Hepatocyte (in vitro differentiated cells): ENCODE results near the gene ZFP69B.

Experiments
- EZH2 ChIP-seq: fragments of 200-600 bp; sonication (generic); IDR thresholded peaks from 2 replicates; pipeline ENCODE4 v1.6.1; 2016; ENCODE audit warnings: antibody characterized with exemption, mild to moderate bottlenecking, borderline replicate concordance
- TF ChIP-seq, protein P1 (sequence below): fragments of 200-600 bp; sonication (generic); IDR thresholded peaks from 2 replicates; pipeline ENCODE4 v1.5.1; 2016; ENCODE audit warnings: antibody characterized with exemption, mild to moderate bottlenecking; ENCODE audit not compliant: poor library complexity

- no peak for TF ChIP-seq EZH2
- TF ChIP-seq, protein P1, sequence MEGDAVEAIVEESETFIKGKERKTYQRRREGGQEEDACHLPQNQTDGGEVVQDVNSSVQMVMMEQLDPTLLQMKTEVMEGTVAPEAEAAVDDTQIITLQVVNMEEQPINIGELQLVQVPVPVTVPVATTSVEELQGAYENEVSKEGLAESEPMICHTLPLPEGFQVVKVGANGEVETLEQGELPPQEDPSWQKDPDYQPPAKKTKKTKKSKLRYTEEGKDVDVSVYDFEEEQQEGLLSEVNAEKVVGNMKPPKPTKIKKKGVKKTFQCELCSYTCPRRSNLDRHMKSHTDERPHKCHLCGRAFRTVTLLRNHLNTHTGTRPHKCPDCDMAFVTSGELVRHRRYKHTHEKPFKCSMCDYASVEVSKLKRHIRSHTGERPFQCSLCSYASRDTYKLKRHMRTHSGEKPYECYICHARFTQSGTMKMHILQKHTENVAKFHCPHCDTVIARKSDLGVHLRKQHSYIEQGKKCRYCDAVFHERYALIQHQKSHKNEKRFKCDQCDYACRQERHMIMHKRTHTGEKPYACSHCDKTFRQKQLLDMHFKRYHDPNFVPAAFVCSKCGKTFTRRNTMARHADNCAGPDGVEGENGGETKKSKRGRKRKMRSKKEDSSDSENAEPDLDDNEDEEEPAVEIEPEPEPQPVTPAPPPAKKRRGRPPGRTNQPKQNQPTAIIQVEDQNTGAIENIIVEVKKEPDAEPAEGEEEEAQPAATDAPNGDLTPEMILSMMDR = no peak
These were observed 25.1 kb upstream of the ZFP69B start for GRCh38 chr1:40425198-40425597.
